ENCODE results near the gene PDIA5. TPM values are rescaled to one million over a fixed set of nuclear protein-coding genes. Genes with fewer than 3 reads are reported as not detected.
A peak's percentile ranks its signal among the peaks of the same experiment; 100 is the strongest.

PDIA5 gene
- total RNA-seq, 2 donors from 2014 or later, result 57.5 to 68.3 TPM

DNA sequence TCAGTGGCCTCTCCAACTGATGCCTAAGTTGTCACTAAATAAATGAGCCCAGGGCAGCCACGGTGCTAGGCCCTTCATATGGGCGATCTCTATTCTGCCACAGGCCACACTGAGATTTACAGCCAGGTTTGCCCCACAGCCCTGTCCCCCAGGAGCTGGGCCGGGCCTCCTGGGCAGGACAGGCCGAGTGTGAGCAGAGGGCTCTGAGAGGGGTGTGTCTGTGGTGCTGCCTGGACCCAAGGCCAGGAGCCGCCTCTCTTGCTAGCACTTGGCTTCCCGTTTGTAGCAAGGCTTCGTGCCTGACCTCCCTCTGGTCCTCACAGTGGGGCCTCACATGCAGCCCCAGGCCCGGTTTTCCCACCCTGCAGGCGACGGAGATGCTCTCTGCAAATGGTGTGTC lies 67.8 kb downstream of the PDIA5 start:
- Histone ChIP-seq H3K9ac (ENCODE audit: extremely low read depth, low read length, poor library complexity, severe bottlenecking) (no peak overlapping the region), H3K9me3 (ENCODE audit: control insufficient read depth, low read length) (no peaks in the 10 kb centered on the region), H3K4me3 (ENCODE audit: low read length) (no peak overlapping the region), H3K36me3 (ENCODE audit: control insufficient read depth, insufficient read depth, low read length) (peaks cover 96% of the 10 kb centered on the region), H3K27ac (ENCODE audit: low read depth, low read length) (peak overlapping the region; percentile 4), H3K27me3 (ENCODE audit: control insufficient read depth, insufficient read depth, low read length, poor library complexity, severe bottlenecking) (no peaks in the 10 kb centered on the region), H3K4me1 (ENCODE audit: control insufficient read depth, insufficient read depth, low read length) (no peaks in the 10 kb centered on the region)
- no peaks in the 10 kb centered on the region for H3K9me3 Mint-ChIP-seq
- WGBS, 2 experiments (ENCODE audit: insufficient coverage in 1 of 2, insufficient read length in 1 of 2), result 80 to 88% methylated on average over 2 to 10 of the region's 10 CpGs
- H3K27ac Mint-ChIP-seq, result peak overlapping the region; percentile 52
- peaks cover 53% of the 10 kb centered on the region for H3K36me3 Mint-ChIP-seq (ENCODE audit: low read depth)
- DNase-seq, result no peak
- peaks cover 18% of the 10 kb centered on the region for H3K4me1 Mint-ChIP-seq
- H3K4me3 Mint-ChIP-seq, result no peak overlapping the region
- no peaks in the 10 kb centered on the region for H3K27me3 Mint-ChIP-seq (ENCODE audit: insufficient read depth)
- TF ChIP-seq, protein P1, sequence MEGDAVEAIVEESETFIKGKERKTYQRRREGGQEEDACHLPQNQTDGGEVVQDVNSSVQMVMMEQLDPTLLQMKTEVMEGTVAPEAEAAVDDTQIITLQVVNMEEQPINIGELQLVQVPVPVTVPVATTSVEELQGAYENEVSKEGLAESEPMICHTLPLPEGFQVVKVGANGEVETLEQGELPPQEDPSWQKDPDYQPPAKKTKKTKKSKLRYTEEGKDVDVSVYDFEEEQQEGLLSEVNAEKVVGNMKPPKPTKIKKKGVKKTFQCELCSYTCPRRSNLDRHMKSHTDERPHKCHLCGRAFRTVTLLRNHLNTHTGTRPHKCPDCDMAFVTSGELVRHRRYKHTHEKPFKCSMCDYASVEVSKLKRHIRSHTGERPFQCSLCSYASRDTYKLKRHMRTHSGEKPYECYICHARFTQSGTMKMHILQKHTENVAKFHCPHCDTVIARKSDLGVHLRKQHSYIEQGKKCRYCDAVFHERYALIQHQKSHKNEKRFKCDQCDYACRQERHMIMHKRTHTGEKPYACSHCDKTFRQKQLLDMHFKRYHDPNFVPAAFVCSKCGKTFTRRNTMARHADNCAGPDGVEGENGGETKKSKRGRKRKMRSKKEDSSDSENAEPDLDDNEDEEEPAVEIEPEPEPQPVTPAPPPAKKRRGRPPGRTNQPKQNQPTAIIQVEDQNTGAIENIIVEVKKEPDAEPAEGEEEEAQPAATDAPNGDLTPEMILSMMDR (conservative IDR thresholded peaks at IDR 0.05), result no peak

DNA sequence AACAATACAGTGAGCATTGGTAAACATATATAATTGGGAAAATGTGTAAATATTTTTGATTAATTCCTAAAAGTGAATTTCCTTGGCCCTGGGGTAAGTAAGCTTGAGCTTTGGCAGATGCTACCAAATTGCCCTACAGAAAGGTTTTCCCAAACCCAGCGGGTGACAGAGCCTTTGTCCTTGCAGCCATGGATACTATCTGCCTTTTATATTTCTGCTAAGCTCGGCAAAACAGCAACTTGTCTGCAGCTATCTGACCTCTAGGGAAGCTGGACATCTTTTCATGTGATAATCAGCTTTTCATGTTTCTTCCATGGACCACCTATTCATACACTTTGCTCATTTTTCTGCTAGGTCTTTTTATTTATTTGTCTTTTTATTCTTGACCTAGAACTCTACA lies 70.2 kb downstream of the PDIA5 start:
- H3K27ac Mint-ChIP-seq, result no peak overlapping the region
- no peak overlapping the region for H3K9ac ChIP-seq (ENCODE audit: extremely low read depth, low read length, poor library complexity, severe bottlenecking)
- no peaks in the 10 kb centered on the region for H3K27me3 ChIP-seq (ENCODE audit: control insufficient read depth, insufficient read depth, low read length, poor library complexity, severe bottlenecking)
- no peaks in the 10 kb centered on the region for H3K9me3 ChIP-seq (ENCODE audit: control insufficient read depth, low read length)
- peaks cover 91% of the 10 kb centered on the region for H3K36me3 ChIP-seq (ENCODE audit: control insufficient read depth, insufficient read depth, low read length)
- no peak for DNase-seq
- H3K27ac ChIP-seq (ENCODE audit: low read depth, low read length), result peak overlapping the region; percentile 72
- H3K9me3 Mint-ChIP-seq, result no peaks in the 10 kb centered on the region
- 63 to 69% methylated on average over 2 of the region's 2 CpGs for WGBS, 2 experiments (ENCODE audit: insufficient coverage in 1 of 2, insufficient read length in 1 of 2)
- TF ChIP-seq, protein P1 (conservative IDR thresholded peaks at IDR 0.05), result no peak
- H3K4me3 ChIP-seq (ENCODE audit: low read length), result no peak overlapping the region
- no peak overlapping the region for H3K4me3 Mint-ChIP-seq
- peaks cover 58% of the 10 kb centered on the region for H3K36me3 Mint-ChIP-seq (ENCODE audit: low read depth)
- no peaks in the 10 kb centered on the region for H3K27me3 Mint-ChIP-seq (ENCODE audit: insufficient read depth)
- H3K4me1 Mint-ChIP-seq, result peaks cover 16% of the 10 kb centered on the region
- peaks cover 2% of the 10 kb centered on the region for H3K4me1 ChIP-seq (ENCODE audit: control insufficient read depth, insufficient read depth, low read length)

DNA sequence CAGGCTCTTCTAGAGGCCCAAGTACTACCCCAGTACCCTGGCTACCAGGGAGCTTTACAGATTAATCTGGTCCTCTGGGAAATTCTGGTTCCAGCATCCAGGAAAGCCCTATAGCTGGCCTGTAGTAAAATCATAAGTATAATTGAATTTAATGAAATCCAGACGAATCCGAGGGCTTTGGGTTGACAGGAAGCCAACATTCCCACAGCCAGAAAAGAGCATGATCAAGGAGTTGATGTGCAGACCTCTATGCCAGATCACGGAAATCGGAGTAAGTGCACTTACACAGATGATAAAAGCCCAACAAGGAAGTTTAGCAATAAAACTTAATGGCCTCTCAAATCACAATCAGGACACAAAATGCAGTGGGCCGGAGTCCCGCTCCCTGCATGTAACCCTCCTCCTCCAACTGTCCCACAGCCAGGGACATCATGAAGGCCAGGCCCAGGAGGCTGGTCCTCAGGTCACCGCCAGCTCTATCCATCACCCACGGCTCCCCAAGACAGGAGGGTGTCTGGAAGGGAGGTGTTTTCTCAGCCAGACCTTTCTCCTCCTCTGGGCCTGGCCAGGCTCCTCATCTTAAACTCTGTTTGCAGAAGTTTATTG lies 72.1 kb downstream of the PDIA5 start:
- Mint-ChIP-seq H3K27ac (no peak overlapping the region), H3K9me3 (no peaks in the 10 kb centered on the region)
- WGBS, 2 experiments (ENCODE audit: insufficient coverage in 1 of 2, insufficient read length in 1 of 2), result 79 to 91% methylated on average over 4 to 8 of the region's 8 CpGs

More for the DNA sequence above, 72.1 kb downstream of the PDIA5 start:
- Histone ChIP-seq H3K9ac (ENCODE audit: extremely low read depth, low read length, poor library complexity, severe bottlenecking) (no peak overlapping the region), H3K9me3 (ENCODE audit: control insufficient read depth, low read length) (no peaks in the 10 kb centered on the region), H3K4me1 (ENCODE audit: control insufficient read depth, insufficient read depth, low read length) (peaks cover 14% of the 10 kb centered on the region), H3K27ac (ENCODE audit: low read depth, low read length) (peak overlapping the region; percentile 5), H3K27me3 (ENCODE audit: control insufficient read depth, insufficient read depth, low read length, poor library complexity, severe bottlenecking) (no peaks in the 10 kb centered on the region), H3K36me3 (ENCODE audit: control insufficient read depth, insufficient read depth, low read length) (peaks cover 76% of the 10 kb centered on the region), H3K4me3 (ENCODE audit: low read length) (no peak overlapping the region)
- no peak overlapping the region for H3K4me3 Mint-ChIP-seq
- DNase-seq, result no peak
- peaks cover 53% of the 10 kb centered on the region for H3K36me3 Mint-ChIP-seq (ENCODE audit: low read depth)
- no peaks in the 10 kb centered on the region for H3K27me3 Mint-ChIP-seq (ENCODE audit: insufficient read depth)
- TF ChIP-seq, protein P1 (conservative IDR thresholded peaks at IDR 0.05), result no peak
- H3K4me1 Mint-ChIP-seq, result peaks cover 32% of the 10 kb centered on the region
